AML-193 (cell line): Measurements from ENCODE around the gene POLDIP3.

ENCODE experiments used
- DNase-seq, 2 experiments: peaks; one replicate each; lab custom pipeline; 2025; lab: John Stamatoyannopoulos, UW

POLDIP3 gene

GRCh38 chr22:42614312-42615091, at the start of gene POLDIP3:
POLDIP3 (minus strand) TSS chr22:42614883; CDS start chr22:42614857, 26 bp downstream.
- DNase-seq: peak; percentile 91 to 95

GRCh38 chr22:42661985-42662831, 47.5 kb upstream of the POLDIP3 start:
- DNase-seq: peak; percentile 45 to 58

GRCh38 chr22:42656578-42656977, 41.9 kb upstream of the POLDIP3 start:
- no peak for DNase-seq

GRCh38 chr22:42655693-42656092, 41.0 kb upstream of the POLDIP3 start:
- no peak for DNase-seq

- DNase-seq: no peak
These were observed 39.9 kb upstream of the POLDIP3 start for GRCh38 chr22:42654436-42655073.

- DNase-seq: no peak
These were observed 39.3 kb upstream of the POLDIP3 start for GRCh38 chr22:42653999-42654398.

GRCh38 chr22:42651134-42651533, 36.5 kb upstream of the POLDIP3 start:
- no peak for DNase-seq

GRCh38 chr22:42649246-42650099, 34.8 kb upstream of the POLDIP3 start, which contains the start of gene CYB5R3:
CYB5R3 (minus strand) TSS chr22:42649392; CDS start chr22:42649315, 77 bp downstream.
- peak; percentile 48 to 61 for DNase-seq

- peak; percentile 20 to 47 for DNase-seq
These were observed 33.9 kb upstream of the POLDIP3 start for GRCh38 chr22:42648368-42649245.

- no peak for DNase-seq
These were observed 33.3 kb upstream of the POLDIP3 start for GRCh38 chr22:42648017-42648367.

- no peak for DNase-seq
These were observed 32.2 kb upstream of the POLDIP3 start for GRCh38 chr22:42646569-42647525.

GRCh38 chr22:42645938-42646568, 31.4 kb upstream of the POLDIP3 start:
- DNase-seq: no peak

GRCh38 chr22:42645341-42645937, 30.8 kb upstream of the POLDIP3 start:
- no peak for DNase-seq

GRCh38 chr22:42644422-42645340, 30.0 kb upstream of the POLDIP3 start:
- no peak for DNase-seq

- no peak for DNase-seq
These were observed 29.1 kb upstream of the POLDIP3 start for GRCh38 chr22:42643634-42644421.

- peak; percentile 11 to 38 for DNase-seq
These were observed 28.3 kb upstream of the POLDIP3 start for GRCh38 chr22:42642806-42643633.
